OCI-M2 (cell line): ENCODE results near the gene RPRD2.

Experiments
- DNase-seq: peaks from one replicate; lab custom pipeline; 2025; ENCODE audit not compliant: unreplicated experiment; lab: John Stamatoyannopoulos, UW

The RPRD2 gene

GRCh38 chr1:150469291-150469690, 105.3 kb downstream of the RPRD2 start:
- no peak for DNase-seq

GRCh38 chr1:150472601-150473200, 108.8 kb downstream of the RPRD2 start:
- DNase-seq: no peak

GRCh38 chr1:150473659-150474058, 109.7 kb downstream of the RPRD2 start:
- no peak for DNase-seq

GRCh38 chr1:150474869-150475268, 110.9 kb downstream of the RPRD2 start:
- DNase-seq: no peak

- DNase-seq: no peak
These were observed 112.8 kb downstream of the RPRD2 start for GRCh38 chr1:150476754-150477153.

- no peak for DNase-seq
These were observed 113.4 kb downstream of the RPRD2 start for GRCh38 chr1:150477320-150477719.

GRCh38 chr1:150477733-150478132, 113.8 kb downstream of the RPRD2 start:
- no peak for DNase-seq

- DNase-seq: no peak
These were observed 115.4 kb downstream of the RPRD2 start for GRCh38 chr1:150479370-150479769.

- DNase-seq: no peak
These were observed 116.0 kb downstream of the RPRD2 start for GRCh38 chr1:150479927-150480352.

- DNase-seq: no peak
These were observed 120.5 kb downstream of the RPRD2 start for GRCh38 chr1:150484431-150484830.

GRCh38 chr1:150484861-150485260, 120.9 kb downstream of the RPRD2 start:
- DNase-seq: no peak

- peak; percentile 94 for DNase-seq
These were observed 123.2 kb downstream of the RPRD2 start, which contains the start of gene TARS2 for GRCh38 chr1:150486966-150487762. TARS2 (plus strand) TSS chr1:150487419; CDS start chr1:150487451, 32 bp downstream.

- DNase-seq: no peak
These were observed 123.8 kb downstream of the RPRD2 start for GRCh38 chr1:150487763-150488115.

GRCh38 chr1:150493175-150493574, 129.2 kb downstream of the RPRD2 start:
- DNase-seq: no peak

GRCh38 chr1:150498342-150498741, 134.4 kb downstream of the RPRD2 start:
- no peak for DNase-seq

GRCh38 chr1:150505431-150505830, 141.5 kb downstream of the RPRD2 start:
- DNase-seq: no peak

GRCh38 chr1:150507912-150508864, 144.2 kb downstream of the RPRD2 start, which contains the start of gene ECM1:
ECM1 (plus strand) TSS chr1:150508109; CDS start chr1:150508210, 101 bp downstream.
- DNase-seq: no peak

- DNase-seq: no peak
These were observed 145.0 kb downstream of the RPRD2 start for GRCh38 chr1:150508982-150509381.

GRCh38 chr1:150511551-150511950, 147.6 kb downstream of the RPRD2 start:
- no peak for DNase-seq

- DNase-seq: no peak
These were observed 148.2 kb downstream of the RPRD2 start for GRCh38 chr1:150511985-150512660.

- DNase-seq: no peak
These were observed 148.9 kb downstream of the RPRD2 start for GRCh38 chr1:150512846-150513245.
